HG03196 (cell line): Measurements from ENCODE around the gene ATRNL1.
"Not testable (repeated sequence)": the region's sequence is repeated elsewhere in the genome, so short reads cannot be mapped to it uniquely, and the experiment has no call there.

Experiments
- ATAC-seq: cut with Tn5 transposase; IDR thresholded peaks from one replicate; pipeline ENCODE4 v1.9.1; 2021; ENCODE audit not compliant: unreplicated experiment

ATRNL1 gene

GRCh38 chr10:115711306-115711705, 618.1 kb downstream of the ATRNL1 start:
- ATAC-seq: no peak

GRCh38 chr10:115720121-115720520, 627.0 kb downstream of the ATRNL1 start:
- ATAC-seq: no peak

- ATAC-seq: no peak
These were observed 634.0 kb downstream of the ATRNL1 start for GRCh38 chr10:115727129-115727528.

- ATAC-seq: no peak
These were observed 650.9 kb downstream of the ATRNL1 start for GRCh38 chr10:115744089-115744488.

- ATAC-seq: no peak
These were observed 652.8 kb downstream of the ATRNL1 start for GRCh38 chr10:115745943-115746342.

GRCh38 chr10:115747811-115748210, 654.6 kb downstream of the ATRNL1 start:
- ATAC-seq: no peak

GRCh38 chr10:115758488-115758887, 665.3 kb downstream of the ATRNL1 start:
- not testable (repeated sequence) for ATAC-seq

- no peak for ATAC-seq
These were observed 667.0 kb downstream of the ATRNL1 start for GRCh38 chr10:115760131-115760530.

GRCh38 chr10:115761166-115761565, 668.0 kb downstream of the ATRNL1 start:
- no peak for ATAC-seq

- no peak for ATAC-seq
These were observed 668.9 kb downstream of the ATRNL1 start for GRCh38 chr10:115762029-115762428.

- no peak for ATAC-seq
These were observed 678.6 kb downstream of the ATRNL1 start for GRCh38 chr10:115771755-115772154.

- no peak for ATAC-seq
These were observed 679.4 kb downstream of the ATRNL1 start for GRCh38 chr10:115772606-115773005.

GRCh38 chr10:115773832-115774231, 680.7 kb downstream of the ATRNL1 start:
- no peak for ATAC-seq

- ATAC-seq: no peak
These were observed 681.6 kb downstream of the ATRNL1 start for GRCh38 chr10:115774721-115775120.

GRCh38 chr10:115777646-115778045, 684.5 kb downstream of the ATRNL1 start:
- ATAC-seq: no peak

- no peak for ATAC-seq
These were observed 697.1 kb downstream of the ATRNL1 start for GRCh38 chr10:115790220-115790619.

GRCh38 chr10:115795964-115796363, 702.8 kb downstream of the ATRNL1 start:
- no peak for ATAC-seq

GRCh38 chr10:115801457-115801856, 708.3 kb downstream of the ATRNL1 start:
- ATAC-seq: no peak

GRCh38 chr10:115801992-115802391, 708.8 kb downstream of the ATRNL1 start:
- ATAC-seq: no peak

- no peak for ATAC-seq
These were observed 709.7 kb downstream of the ATRNL1 start for GRCh38 chr10:115802911-115803310.

GRCh38 chr10:115814542-115814941, 721.4 kb downstream of the ATRNL1 start:
- no peak for ATAC-seq

GRCh38 chr10:115818012-115818411, 724.8 kb downstream of the ATRNL1 start:
- ATAC-seq: no peak

- no peak for ATAC-seq
These were observed 733.2 kb downstream of the ATRNL1 start for GRCh38 chr10:115826396-115826795.
